Measurements from ENCODE around the gene LRRC59.
"Not testable (repeated sequence)": the region's sequence is repeated elsewhere in the genome, so short reads cannot be mapped to it uniquely, and the experiment has no call there.

The LRRC59 gene

GRCh38 chr17:50345432-50346312, 51.7 kb downstream of the LRRC59 start, which contains the start of gene XYLT2:
XYLT2 (plus strand) TSS chr17:50346126; CDS start chr17:50346141, 15 bp downstream.
- DNase-seq: peak; percentile 93

- DNase-seq: no peak
Observed at GRCh38 chr17:50344731-50345365, 52.5 kb downstream of the LRRC59 start.

GRCh38 chr17:50339381-50339780, 57.9 kb downstream of the LRRC59 start:
- no peak for DNase-seq

- no peak for DNase-seq
Observed at GRCh38 chr17:50338645-50339044, 58.7 kb downstream of the LRRC59 start.

GRCh38 chr17:50337956-50338355, 59.4 kb downstream of the LRRC59 start:
- no peak for DNase-seq

DNA sequence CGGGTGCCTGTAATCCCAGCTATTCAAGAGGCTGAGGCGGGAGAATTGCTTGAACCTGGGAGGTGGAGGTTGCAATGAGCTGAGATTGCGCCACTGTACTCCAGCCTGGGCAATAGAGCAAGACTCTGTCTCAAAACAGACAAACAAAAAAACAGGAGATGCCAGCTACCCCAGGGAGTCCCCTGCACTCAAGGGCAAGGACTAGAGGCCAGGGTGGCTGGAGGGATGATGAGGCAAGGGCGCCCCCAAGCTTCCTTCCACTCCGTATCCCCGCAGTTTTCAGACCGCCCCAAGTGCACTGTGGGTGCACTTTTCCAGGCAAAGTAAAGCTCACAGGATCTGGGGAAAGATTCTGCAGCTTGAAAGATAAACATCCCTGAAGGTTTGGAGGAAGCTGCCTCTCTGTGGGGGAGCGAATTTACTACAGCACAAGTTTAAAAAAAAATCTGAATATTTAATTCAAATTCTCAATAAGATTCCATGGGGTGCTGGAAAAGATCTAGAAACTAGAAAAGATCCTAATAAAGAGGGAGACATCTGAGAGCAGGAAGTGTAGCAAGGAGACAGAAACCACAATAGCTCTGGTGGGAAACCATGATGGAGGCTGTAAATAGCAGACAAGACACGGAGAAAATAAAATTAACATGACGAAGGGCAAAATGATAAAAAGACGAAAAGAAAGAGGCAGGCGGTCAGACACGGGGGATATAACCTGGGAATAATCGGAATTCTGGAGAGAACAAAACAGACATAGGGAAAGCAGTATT, 63.8 kb downstream of the LRRC59 start:
- not testable (repeated sequence) for DNase-seq

DNA sequence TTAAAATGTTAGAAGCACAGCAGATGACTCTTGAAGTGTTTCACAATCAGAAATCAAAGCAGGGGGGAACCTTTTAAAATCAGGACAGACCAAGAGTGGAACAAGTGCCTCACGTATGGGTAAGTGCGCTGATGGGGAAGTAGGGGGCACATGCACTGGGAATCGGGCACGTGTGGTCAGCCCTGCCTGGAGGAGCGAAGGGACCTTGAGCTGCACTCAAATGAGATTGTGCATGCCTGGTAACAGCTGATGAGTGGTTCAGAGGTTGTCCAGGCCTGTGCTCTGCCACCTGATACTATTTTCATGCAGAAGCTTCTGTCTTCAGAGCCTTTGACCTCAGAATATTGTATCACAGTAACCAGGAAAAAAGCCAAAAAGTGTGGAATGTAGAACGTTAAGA, 65.1 kb downstream of the LRRC59 start:
- no peak for DNase-seq
